ENCODE data around the gene SSC4D. TPM values are rescaled to one million over a fixed set of nuclear protein-coding genes. Genes with fewer than 3 reads are reported as not detected.
"Not testable (repeated sequence)": the region's sequence is repeated elsewhere in the genome, so short reads cannot be mapped to it uniquely, and the experiment has no call there.

Gene SSC4D
- total RNA-seq, 1 experiment from 2014 or later = not detected

DNA sequence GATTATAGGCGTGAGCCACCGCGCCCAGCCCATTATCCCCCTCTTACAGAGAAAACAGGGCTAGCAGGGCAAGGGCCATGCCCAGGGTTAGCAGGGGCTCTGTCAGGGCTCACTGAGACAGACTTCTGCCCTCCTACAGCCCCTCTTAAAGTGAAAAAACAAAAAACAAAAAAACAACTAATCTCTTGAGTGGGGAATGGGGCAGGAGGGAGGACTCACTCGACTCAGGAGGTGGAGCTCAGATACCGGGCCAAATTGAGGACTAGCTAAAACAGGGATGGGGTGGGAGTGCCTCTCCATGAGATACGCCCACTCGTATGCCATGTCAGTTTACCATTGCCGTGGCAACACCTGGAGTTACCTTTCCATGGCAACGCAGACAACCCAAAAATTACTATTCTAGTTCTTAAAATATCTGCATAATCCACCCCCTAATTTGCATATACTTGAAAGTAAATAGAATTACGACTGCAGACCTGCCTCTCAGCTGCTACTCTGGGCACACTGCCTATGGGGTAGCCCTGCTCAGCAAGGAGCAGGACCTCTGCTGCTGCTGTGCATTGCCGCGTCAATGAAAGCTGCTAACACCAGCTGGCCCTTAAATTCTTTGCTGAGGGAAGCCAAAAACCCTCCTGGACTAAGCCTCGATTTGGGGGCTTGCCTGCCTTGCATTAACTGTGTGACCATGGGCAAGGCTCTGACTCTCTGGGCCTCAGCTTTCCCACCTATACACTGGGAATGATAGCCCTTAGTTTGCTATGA, 13.4 kb downstream of the SSC4D start:
- Histone ChIP-seq H3K36me3 (no peaks in the 10 kb centered on the region), H3K9me3 (no peaks in the 10 kb centered on the region), H3K27me3 (no peaks in the 10 kb centered on the region), H3K4me3 (no peak overlapping the region)
- no peak for DNase-seq

DNA sequence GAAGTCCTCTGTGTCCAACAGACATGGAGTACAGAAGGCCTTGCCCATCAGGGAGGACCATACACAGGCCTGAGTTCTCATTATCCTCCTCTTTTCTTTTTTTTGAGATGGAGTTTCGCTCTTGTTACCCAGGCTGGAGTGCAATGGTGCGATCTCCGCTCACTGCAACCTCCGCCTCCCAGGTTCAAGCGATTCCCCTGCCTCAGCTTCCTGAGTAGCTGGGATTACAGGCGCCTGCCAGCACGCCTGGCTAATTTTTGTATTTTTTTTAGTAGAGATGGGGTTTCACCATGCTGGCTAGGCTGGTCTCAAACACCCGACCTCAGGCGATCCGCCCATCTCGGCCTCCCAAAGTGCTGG, 13.9 kb downstream of the SSC4D start:
- H3K36me3 ChIP-seq, H3K4me3 ChIP-seq, H3K27me3 ChIP-seq, H3K9me3 ChIP-seq, DNase-seq: not testable (repeated sequence)

DNA sequence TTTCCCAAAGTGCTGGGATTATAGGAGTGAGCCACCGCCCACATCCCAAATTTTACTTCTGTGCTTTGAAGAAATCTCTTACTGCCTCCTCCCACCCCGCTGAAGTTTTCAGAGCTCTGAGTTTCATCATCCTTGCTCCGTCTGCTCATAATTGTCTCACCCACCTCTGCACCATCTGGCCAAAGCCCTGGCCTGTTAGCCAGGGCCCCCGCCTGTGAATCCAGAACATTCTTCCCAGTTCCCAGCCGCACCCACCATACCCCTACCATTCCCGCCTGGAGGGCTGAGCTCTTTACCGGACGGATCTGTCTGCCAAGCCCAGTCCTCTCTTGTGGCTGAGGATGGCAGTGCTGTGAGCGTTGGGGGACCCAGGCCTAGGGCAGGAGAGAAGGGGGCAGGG, 14.5 kb downstream of the SSC4D start:
- H3K27me3 ChIP-seq = no peaks in the 10 kb centered on the region
- no peaks in the 10 kb centered on the region for H3K9me3 ChIP-seq
- DNase-seq = no peak
- no peaks in the 10 kb centered on the region for H3K36me3 ChIP-seq
- H3K4me3 ChIP-seq = no peak overlapping the region

DNA sequence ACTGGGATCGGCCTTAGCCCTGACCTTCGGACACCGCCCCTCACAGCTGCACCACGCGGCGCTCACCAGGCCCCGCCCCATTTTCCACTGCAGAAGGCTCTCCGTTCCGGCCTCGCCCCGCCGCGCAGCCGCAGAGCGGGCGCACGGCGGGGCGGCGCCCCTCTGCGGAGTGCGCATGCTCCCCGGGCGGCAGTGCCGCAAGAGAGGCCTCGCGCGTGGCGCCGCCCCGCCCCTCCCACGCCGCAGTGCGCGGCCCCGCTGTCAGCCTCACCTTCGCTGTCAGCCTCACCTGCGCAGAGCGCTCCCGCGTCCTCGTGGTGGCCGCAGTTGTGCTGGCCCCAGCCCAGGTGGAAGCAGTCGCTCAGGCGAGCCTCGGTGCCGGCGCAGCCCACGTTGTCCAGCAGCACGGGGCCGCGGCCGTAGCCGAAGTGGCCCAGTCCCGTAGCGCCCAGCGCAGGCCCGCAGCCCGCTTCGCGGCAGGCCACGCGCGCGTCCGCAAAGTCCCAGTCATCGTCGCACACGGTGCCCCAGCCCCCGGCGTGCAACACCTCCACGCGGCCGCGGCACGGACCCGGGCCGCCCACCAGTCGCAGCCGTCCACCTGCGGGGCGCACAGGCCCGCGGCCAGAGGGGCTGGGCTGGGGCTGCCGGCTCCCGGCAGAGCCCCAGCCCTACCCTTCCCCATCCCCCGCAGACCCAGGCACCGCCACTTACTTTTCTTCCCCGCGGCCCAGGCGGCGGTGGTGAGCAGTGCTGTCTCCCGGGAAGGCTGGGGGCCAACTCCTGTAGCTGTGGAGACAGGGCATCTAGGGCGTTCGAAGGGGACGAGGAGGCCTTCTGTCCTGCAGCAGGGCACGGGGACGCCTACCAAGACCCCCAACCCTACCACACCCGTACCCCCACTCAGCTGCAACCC, 16.1 kb downstream of the SSC4D start:
- Histone ChIP-seq H3K4me3 (peak overlapping the region; percentile 57), H3K9me3 (no peaks in the 10 kb centered on the region), H3K27me3 (no peaks in the 10 kb centered on the region), H3K36me3 (no peaks in the 10 kb centered on the region)
- peak; percentile 94 for DNase-seq

DNA sequence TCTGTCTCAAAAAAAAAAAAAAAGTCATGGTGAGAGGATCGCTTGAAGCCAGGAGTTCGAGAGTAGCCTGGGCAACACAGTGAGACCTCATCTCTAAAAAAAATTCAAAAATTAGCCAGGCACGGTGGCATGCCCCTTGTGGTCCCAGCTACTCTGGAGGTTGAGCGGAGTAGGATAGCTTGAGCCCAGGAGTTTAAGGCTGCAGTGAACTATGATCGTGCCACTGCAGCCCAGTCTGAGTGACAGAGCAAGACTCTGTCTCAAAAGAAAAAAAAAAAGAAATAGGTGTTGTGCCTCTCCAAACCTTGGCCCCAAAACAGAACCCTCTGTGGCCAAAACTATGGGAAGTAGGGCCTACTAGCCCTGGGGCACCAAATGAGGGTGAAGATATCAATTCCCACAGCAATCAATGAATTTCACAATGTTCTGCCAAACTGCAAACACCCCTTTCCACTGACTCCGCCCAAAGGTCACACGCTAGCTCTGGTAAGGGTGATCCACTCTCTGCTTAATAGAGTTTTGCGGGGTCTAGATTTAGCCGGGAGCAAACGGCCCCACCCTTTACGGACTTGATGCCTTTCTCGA, 16.9 kb downstream of the SSC4D start:
- H3K27me3 ChIP-seq = no peaks in the 10 kb centered on the region
- no peak for DNase-seq
- H3K9me3 ChIP-seq = no peaks in the 10 kb centered on the region
- H3K36me3 ChIP-seq = no peaks in the 10 kb centered on the region
- H3K4me3 ChIP-seq = peak overlapping the region; percentile 57

DNA sequence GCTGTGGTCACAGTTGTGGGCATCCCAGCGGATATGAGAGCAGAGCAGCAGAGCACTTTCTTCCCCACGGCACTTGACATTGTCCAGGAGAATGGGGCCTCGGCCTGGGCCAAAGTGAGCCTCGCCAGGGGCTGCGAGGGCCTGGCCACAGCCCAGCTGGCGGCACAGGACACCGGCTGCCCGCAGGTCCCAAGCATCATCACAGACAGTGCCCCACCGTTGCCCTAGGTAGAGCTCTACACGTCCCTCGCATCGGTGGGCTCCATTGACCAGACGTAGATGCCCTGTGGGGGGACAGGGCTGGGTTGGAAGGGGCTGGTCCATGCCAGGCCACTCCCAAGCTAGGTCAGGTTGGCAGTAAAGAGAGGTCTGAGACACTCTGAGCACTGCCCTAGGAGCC, 19.4 kb downstream of the SSC4D start:
- DNase-seq = no peak
- H3K4me3 ChIP-seq = no peak overlapping the region
- no peaks in the 10 kb centered on the region for H3K36me3 ChIP-seq
- no peaks in the 10 kb centered on the region for H3K9me3 ChIP-seq
- no peaks in the 10 kb centered on the region for H3K27me3 ChIP-seq

DNA sequence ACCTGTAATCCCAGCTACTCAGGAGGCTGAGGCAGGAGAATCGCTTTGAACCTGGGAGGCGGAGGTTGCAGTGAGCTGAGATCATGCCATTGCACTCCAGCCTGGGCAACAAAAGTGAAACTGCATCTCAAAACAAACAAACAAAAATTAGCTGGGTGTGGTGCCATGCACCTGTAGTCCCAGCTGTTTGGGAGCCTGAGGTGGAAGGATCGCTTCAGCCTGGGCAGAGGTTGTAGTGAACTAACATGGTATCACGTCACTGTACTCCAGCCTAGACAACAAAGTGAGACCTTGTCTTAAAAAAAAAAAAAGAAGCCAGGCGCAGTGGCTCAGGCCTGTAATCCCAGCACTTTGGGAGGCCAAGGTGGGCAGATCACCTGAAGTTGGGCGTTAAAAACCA, 21.7 kb downstream of the SSC4D start:
- not testable (repeated sequence) for H3K36me3 ChIP-seq, H3K4me3 ChIP-seq, DNase-seq, H3K9me3 ChIP-seq, H3K27me3 ChIP-seq

DNA sequence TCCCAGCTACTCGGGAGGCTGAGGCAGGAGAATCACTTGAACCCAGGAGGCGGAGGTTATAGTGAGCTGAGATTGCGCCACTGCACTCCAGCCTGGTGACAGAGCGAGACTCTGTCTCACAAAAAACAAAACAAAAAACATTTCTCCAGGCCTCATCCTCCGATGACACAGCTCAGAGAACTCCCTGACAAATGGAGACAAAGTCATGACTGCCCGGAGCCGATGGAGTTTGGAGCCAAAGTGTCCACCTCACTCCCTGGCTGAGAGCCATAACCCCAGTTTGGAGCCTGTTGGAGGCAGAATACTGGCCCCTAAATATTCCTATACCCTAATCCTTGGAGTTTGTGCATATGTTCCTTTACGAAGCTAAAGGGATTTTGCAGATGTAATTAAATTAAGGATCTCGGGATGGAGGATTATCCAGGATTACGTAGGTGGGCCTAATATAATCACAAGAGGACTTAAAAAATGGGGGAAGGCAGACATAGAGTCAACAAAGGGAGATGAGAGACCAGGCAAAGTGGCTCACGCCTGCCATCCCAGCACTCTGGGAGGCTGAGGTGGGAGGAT, 22.7 kb downstream of the SSC4D start:
- H3K9me3 ChIP-seq = no peaks in the 10 kb centered on the region
- no peak overlapping the region for H3K4me3 ChIP-seq
- DNase-seq = peak; percentile 72
- H3K36me3 ChIP-seq = no peaks in the 10 kb centered on the region
- H3K27me3 ChIP-seq = no peaks in the 10 kb centered on the region

DNA sequence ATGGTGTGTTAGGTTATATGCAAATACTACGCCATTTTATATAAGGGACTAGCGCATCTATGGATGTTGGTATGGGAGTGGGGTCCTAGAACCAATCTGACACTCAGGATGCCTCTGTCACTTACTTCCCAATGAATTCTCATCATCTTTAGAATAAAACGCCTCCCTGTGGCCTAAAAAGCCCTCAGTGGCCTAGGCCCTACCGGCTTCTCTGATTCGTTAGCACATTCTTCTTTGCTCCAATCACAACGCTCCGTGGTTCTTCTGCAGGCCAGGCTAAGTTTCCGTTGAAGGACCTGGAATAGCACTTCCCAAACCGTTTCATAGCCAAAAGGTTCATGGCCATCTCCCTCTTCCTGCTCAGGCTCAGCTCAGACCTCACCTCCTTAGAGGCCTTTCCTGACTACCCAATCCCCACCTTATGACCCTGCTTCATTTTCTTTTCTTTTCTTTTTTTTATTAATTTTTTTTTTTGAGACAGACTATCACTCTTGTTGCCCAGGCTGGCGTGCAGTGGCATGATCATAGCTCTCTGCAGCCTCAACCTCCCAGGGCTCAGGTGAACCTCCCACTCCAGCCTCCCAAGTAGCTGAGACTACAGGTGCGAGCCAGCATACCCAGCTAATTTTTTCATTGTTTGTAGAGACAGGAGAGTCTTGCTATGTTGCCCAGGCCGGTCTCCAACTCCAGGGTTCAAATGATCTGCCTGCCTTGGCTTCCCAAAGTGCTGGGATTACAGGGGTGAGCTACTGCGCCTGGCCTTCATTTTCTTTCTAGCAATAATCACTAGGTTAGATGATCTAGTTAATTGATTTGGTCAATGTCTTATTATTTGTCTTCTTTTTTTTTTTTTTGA, 26.2 kb downstream of the SSC4D start:
- H3K27me3 ChIP-seq = no peaks in the 10 kb centered on the region
- no peak for DNase-seq
- no peaks in the 10 kb centered on the region for H3K9me3 ChIP-seq
- no peak overlapping the region for H3K4me3 ChIP-seq
- no peaks in the 10 kb centered on the region for H3K36me3 ChIP-seq

DNA sequence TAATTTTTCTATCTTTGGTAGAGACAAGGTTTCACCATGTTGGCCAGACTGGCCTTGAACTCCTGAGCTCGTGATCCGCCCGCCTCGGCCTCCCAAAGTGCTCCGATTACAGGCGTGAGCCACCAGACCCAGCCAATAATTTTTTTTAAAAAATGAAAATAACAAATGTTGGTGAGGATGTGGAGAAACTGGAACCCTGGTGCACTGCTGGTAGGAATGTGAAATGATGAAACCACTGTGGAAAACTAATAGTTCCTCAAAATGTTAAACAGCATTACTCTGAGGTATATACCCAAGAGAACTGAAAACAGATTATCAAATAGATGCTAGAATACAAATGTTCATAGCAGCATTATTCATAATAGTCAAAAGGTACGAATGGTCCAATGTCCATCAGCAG, 27.7 kb downstream of the SSC4D start:
- DNase-seq = no peak
- Histone ChIP-seq H3K27me3 (no peaks in the 10 kb centered on the region), H3K4me3 (no peak overlapping the region), H3K9me3 (no peaks in the 10 kb centered on the region), H3K36me3 (no peaks in the 10 kb centered on the region)

DNA sequence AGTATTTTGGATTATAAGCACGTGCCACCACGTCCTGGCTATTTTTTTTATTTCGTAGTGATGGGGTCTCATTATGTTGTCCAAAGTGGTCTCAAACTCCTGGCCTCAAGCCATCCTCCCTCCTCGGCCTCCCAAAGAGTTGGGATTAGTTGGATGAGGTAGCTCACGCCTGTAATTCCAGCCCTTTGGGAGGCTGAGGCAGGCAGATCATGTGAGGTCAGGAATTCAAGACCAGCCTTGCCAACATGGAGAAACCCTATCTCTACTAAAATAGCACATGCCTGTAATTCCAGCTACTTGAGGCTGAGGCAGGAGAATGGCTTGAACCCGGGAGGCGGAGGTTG, 28.9 kb downstream of the SSC4D start:
- Histone ChIP-seq H3K4me3 (no peak overlapping the region), H3K36me3 (no peaks in the 10 kb centered on the region), H3K9me3 (no peaks in the 10 kb centered on the region), H3K27me3 (no peaks in the 10 kb centered on the region)
- no peak for DNase-seq

DNA sequence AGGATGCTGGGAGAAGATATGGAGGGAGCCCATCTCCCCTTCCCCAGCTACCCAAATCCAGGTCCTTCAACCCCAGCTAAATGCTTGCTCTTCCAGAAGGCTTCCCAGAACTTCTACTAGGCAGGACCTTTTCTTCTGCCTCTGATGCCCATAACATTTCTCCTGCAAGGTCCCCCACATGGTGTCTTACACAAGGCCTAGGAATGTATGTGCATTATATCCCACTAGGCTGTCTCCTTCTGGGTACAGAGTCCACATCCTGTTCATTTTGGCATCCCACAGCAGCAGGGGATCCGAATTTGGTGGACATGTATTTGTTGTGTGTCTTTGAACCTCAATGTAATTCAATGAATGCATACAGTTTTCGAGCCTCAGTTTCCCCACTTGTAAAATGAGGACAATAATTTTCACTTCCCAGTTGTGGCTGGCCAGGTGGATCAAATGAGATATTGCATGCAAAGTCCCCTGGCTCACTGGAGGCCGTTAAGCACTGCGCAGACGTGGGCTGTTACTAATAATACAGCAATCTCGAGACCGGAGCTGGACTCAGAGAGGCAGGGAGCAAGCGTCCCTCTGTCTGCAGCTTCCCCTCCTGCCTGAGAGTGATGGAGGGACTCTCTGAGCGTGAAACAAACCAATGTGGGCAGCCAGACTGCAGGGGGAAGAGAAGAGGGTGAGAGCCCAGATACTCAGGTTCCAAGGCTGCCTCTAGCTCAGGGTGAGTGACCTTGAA, 32.1 kb downstream of the SSC4D start:
- Histone ChIP-seq H3K9me3 (no peaks in the 10 kb centered on the region), H3K4me3 (no peak overlapping the region), H3K36me3 (no peaks in the 10 kb centered on the region), H3K27me3 (no peaks in the 10 kb centered on the region)
- no peak for DNase-seq

DNA sequence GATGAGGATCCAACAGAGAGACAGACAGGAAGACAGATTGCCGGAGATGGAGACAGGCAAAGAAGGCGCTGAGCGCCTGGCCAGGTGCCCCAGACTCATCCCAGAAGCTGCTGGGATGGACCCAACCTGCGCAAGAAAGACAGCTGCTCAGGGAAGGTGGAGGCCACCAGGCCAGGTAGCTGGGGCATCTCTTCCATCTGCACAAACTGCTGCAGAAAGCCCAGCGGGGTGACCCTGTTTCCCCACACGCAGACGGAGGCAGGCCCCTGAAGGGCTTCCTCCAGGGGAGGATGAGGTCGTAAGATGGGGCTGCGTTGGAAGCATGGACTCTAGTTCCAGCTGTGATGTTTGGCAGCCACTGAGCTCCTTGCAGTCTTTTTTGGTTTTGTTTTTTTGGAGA, 34.2 kb downstream of the SSC4D start:
- DNase-seq = no peak
- no peak overlapping the region for H3K4me3 ChIP-seq
- no peaks in the 10 kb centered on the region for H3K27me3 ChIP-seq
- H3K36me3 ChIP-seq = no peaks in the 10 kb centered on the region
- H3K9me3 ChIP-seq = no peaks in the 10 kb centered on the region

DNA sequence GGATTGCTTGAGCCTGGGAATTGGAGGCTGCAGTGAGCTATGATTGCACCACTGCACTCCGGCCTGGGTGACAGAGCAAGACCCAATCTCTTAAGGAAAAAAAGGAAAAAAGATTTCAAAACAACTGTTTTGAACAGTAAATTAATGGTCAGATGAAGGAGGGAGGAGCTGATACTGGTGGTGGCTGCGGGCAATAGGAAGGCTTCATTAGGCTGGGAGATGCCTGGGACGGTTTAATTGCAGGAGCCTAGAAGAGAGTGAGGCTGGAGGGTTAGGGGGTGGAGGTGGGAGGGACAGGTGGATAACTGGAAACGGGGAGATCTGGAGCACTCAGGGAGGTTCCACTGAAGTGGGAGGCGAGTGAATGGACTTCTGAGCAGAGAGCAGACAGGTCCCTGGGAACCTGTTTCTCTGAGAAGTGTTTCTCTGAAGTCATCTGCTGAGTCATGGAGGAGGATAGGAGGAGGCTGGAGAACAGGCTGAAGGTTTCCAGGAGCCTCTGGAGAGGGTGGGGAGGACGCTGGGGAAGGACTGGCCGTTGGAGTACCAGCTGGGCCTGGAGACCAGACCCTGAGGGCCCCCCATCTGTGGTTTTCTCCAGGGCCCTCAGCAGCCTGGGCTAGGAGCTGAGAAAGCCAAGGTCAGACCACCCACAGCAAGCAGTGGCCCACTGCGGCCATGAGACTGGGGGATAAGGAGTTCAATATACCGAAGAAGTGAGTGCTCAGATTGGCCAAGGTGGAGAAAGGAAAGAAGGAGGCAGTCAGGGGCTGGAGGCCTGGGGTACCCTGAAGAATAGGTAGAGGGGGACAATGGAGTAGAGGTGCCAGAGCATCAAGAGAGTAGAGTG, 36.3 kb downstream of the SSC4D start:
- Histone ChIP-seq H3K27me3 (no peaks in the 10 kb centered on the region), H3K36me3 (no peaks in the 10 kb centered on the region), H3K4me3 (no peak overlapping the region), H3K9me3 (no peaks in the 10 kb centered on the region)
- peak; percentile 65 for DNase-seq

DNA sequence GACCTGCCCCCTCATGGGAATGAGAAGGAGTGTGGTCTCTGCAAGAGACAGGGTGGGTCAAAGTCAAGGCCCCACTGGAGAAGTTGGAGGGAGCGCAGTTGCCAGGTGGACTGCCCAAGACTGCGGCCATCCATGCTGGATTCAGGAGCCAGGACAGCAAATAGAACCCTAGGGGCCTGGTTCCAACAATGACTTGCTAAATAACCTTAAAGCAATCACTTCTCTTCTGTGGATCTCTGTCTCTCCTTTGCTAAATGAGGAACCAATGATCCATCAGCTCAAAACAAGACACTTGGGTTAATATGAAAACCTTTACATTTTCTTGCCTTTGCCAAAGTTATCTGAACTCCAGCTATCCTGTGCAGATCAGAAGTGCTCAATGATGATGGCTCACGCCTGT, 38.1 kb downstream of the SSC4D start:
- DNase-seq = no peak
- Histone ChIP-seq H3K36me3 (no peaks in the 10 kb centered on the region), H3K4me3 (no peak overlapping the region), H3K27me3 (no peaks in the 10 kb centered on the region), H3K9me3 (no peaks in the 10 kb centered on the region)
